ENCODE measurements around the gene ERF.
"Not testable (repeated sequence)": the region's sequence is repeated elsewhere in the genome, so short reads cannot be mapped to it uniquely, and the experiment has no call there.

ERF gene

GRCh38 chr19:42266928-42267603 lies 12.1 kb upstream of the ERF start:
- not testable (repeated sequence) for H3K27ac Mint-ChIP-seq; DNase-seq; H3K9me3 Mint-ChIP-seq; ATAC-seq (replicated peaks); H3K4me3 Mint-ChIP-seq; H3K27me3 Mint-ChIP-seq
- Mint-ChIP-seq H3K4me1 (peaks cover 25 to 29% of the 10 kb centered on the region in 2 donors), H3K36me3 (peaks cover 6 to 14% of the 10 kb centered on the region in 2 donors)

- not testable (repeated sequence) for DNase-seq; H3K9me3 Mint-ChIP-seq; H3K27ac Mint-ChIP-seq; H3K36me3 Mint-ChIP-seq; ATAC-seq (replicated peaks); H3K4me3 Mint-ChIP-seq; H3K27me3 Mint-ChIP-seq
- peaks cover 19 to 23% of the 10 kb centered on the region in 2 donors for H3K4me1 Mint-ChIP-seq
Measured at GRCh38 chr19:42266105-42266504, 11.2 kb upstream of the ERF start.

- Mint-ChIP-seq H3K4me1 (peaks cover 0 to under 1% of the 10 kb centered on the region in 2 donors), H3K4me3 (no peak overlapping the region), H3K27me3 (no peaks in the 10 kb centered on the region), H3K36me3 (no peaks in the 10 kb centered on the region), H3K27ac (no peak overlapping the region), H3K9me3 (no peaks in the 10 kb centered on the region)
- ATAC-seq (replicated peaks) (peak in 1 of 2 donors; percentile 25), DNase-seq (no peak)
Measured at GRCh38 chr19:42261763-42262162, 6.8 kb upstream of the ERF start.

GRCh38 chr19:42257842-42258241 lies 2.9 kb upstream of the ERF start:
- not testable (repeated sequence) for DNase-seq; H3K4me3 Mint-ChIP-seq; H3K9me3 Mint-ChIP-seq; H3K36me3 Mint-ChIP-seq; ATAC-seq (replicated peaks); H3K27me3 Mint-ChIP-seq; H3K27ac Mint-ChIP-seq
- H3K4me1 Mint-ChIP-seq: peaks cover 11 to 20% of the 10 kb centered on the region in 2 donors

GRCh38 chr19:42255766-42256745 lies 1.1 kb upstream of the ERF start:
- Mint-ChIP-seq H3K4me1 (peaks cover 26 to 37% of the 10 kb centered on the region in 2 donors), H3K27ac (peak overlapping the region; percentile 82), H3K9me3 (no peaks in the 10 kb centered on the region), H3K36me3 (peaks cover 7 to 15% of the 10 kb centered on the region in 2 donors), H3K27me3 (no peaks in the 10 kb centered on the region), H3K4me3 (peak overlapping the region; percentile 77 to 91)
- no peak for DNase-seq
- ATAC-seq (replicated peaks): no peak

DNA sequence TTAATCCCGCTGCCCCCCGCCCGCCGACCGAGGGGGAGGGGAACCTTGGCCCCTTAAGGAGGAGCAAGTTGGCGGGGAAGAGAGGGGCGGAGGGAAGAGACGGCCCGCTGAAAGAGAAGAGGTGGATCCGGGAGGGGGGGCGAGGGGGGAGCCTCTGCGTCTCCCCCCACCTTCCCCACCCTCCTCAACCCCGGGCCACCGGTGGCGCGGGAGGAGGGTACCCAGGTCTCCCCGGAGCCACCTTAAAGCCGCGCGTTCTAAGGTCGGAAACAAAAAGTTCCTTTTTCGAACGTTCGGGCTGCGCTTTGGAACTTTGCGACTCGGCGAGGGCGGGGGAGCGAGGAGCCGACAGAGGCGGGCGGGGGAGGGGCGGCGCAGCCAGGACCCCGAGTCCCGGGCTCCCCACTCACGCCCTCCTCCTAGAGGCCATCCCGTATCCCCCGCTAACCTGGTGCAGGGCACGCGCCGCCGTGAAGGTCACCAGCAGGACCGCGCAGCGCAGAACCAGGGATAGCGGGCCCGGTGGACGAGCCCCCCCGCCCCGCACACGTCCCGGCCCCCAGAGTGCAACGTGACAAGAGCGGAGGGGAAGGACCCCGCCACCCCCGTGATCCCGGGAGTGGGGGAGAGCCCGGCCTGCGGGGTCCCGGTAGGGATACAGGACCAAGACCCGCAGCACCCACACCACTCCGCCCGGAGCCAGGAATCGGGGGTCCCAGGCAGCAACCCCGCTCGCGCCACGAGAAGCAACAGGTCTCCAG lies 659 bp downstream of the ERF start:
- Mint-ChIP-seq H3K27me3 (no peaks in the 10 kb centered on the region), H3K27ac (peak overlapping the region; percentile 89), H3K4me3 (peak overlapping the region; percentile 77 to 91), H3K9me3 (no peaks in the 10 kb centered on the region), H3K36me3 (peaks cover 13 to 15% of the 10 kb centered on the region in 2 donors), H3K4me1 (peaks cover 27 to 47% of the 10 kb centered on the region in 2 donors)
- DNase-seq: peak; percentile 65
- peak; percentile 52 to 55 for ATAC-seq (replicated peaks)

- no peak for DNase-seq
- Mint-ChIP-seq H3K27ac (peak overlapping the region; percentile 95), H3K4me1 (peaks cover 30 to 54% of the 10 kb centered on the region in 2 donors), H3K9me3 (no peaks in the 10 kb centered on the region), H3K27me3 (no peaks in the 10 kb centered on the region), H3K4me3 (peak overlapping the region; percentile 97 to 98), H3K36me3 (peaks cover 21% of the 10 kb centered on the region in 2 donors)
- ATAC-seq (replicated peaks): peak; percentile 20 to 29
Measured at GRCh38 chr19:42253245-42254088, 1.5 kb downstream of the ERF start.

DNA sequence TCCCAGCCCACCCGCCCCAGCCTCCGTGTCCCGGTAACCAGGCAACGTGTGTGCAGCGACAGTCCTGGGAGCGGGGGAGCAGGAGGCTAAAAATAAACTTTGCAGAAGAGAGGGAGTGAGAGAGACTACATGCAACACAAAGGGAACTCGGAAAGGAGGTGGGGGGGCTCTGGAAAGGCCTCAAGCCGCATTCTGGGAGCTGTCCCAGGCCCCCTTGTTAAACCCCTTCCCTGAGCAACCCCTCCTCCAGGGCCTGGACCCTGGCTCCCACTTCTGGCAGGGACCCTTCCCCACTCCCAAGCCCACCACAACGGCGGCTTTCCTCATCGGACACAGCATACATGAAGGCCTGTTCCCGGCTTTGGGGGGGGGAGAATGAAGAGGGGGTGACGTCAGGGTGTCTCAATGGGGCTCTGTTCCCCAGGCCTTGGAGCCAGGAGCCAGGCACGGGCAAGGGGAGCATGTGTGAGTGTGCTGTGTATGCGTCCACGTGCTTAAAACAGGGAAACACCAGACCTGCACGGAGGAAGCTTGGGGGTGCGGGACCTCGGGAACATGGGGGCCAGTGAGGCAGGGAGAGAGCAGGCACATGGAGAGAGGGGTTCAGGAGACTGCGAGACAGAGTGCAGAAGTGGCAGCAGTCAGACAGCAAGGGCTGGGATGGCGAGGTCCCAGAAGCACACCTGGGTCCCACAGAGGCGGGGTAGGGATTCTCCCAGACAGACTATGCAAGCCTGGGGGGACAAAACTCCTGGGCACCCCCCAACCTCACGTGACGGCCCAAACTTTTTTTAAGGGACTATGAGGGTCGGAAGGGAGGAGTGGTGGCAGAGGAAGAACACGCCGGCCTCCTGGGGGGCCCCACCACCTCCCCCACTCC lies 2.3 kb downstream of the ERF start:
- Mint-ChIP-seq H3K27ac (peak overlapping the region; percentile 95), H3K36me3 (peaks cover 21% of the 10 kb centered on the region in 2 donors), H3K9me3 (no peaks in the 10 kb centered on the region), H3K4me3 (peak overlapping the region; percentile 97 to 98), H3K4me1 (peaks cover 30 to 54% of the 10 kb centered on the region in 2 donors), H3K27me3 (no peaks in the 10 kb centered on the region)
- ATAC-seq (replicated peaks): no peak
- no peak for DNase-seq

DNA sequence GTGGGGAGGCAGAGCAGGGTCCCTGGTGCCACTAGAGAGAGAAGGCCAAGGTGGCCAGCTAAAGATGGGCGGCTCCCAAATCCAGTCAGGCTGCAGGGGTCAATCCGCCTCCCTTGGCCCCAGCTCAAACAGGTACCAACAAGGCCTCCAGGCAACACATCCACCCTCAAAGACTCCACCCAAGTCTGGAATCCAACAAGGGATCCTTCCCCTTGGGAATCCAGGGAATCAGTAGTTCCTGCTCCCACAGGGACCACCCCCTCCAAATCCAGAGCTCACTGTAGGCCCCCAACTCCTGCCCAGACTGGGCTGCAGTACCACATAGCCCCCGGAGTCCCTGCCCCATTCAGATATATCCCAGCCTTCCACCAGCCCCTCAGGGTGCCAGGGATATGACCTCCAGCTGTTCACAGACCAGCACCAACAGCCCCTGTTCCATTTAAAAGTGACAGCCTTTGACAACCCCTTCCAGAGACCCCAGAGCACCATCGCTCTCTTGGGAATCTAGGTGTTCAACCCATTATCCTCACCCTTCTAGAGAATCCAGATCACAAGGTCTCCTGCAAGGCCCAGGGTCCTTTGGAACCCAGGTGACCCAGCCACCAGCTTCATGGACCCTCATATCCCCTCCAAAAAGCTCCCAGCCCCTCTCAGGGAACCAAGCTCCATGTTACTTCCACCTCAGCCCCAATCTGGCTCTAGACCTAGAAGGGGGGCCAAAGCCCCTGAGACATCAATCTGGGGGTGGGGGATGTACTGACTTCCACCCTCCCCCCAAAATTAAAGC lies 3.2 kb downstream of the ERF start:
- H3K4me3 Mint-ChIP-seq: peak overlapping the region; percentile 97 to 98
- no peak for DNase-seq
- H3K36me3 Mint-ChIP-seq: peaks cover 21 to 25% of the 10 kb centered on the region in 2 donors
- H3K27ac Mint-ChIP-seq: peak overlapping the region; percentile 80
- peaks cover 33 to 59% of the 10 kb centered on the region in 2 donors for H3K4me1 Mint-ChIP-seq
- no peak for ATAC-seq (replicated peaks)
- H3K9me3 Mint-ChIP-seq: no peaks in the 10 kb centered on the region
- no peaks in the 10 kb centered on the region for H3K27me3 Mint-ChIP-seq

DNA sequence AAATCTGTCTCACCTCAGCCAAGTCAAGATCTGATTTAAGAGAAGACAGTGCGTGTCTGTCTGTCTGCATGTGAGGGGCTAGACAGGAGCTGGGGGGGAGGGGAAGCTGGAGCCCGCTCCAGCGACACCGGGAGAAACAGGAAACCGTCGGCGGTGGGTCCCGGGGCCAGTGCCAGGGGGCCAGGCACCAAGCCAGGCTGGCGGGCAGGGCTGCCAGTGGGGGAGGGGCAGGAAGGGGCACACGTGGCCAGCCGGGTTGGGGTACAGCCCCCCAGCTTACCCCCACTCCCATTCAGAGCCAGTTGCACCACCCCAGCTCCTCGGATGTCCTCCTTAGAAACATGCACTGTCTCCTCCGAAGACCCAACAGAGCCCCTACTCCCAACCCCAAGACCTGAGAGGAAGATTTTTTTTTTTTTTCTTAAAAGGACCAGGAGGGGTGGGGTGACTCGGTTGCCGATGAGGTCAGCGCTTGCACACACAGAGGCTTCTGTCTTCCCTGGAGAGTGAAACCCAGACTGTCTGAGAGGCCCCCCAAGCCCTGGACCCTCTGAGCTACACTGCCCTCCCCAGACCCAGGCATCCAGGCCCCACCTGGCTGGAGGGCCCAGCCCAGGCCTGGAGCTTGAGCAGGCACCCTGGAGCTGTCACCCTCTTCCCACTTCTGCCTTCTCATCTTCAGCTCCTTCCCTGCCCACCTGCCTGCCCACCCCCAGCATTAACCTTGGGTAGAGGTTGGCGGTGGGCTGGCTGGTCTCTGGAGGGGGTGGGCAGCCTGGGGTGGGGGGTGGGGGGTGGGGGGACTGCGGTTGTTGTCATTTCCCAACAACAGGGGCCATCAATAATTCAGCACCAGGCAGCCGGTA lies 4.0 kb downstream of the ERF start:
- DNase-seq (no peak), ATAC-seq (replicated peaks) (no peak)
- peaks cover 35 to 58% of the 10 kb centered on the region in 2 donors for H3K4me1 Mint-ChIP-seq
- H3K36me3 Mint-ChIP-seq: peaks cover 25 to 30% of the 10 kb centered on the region in 2 donors
- H3K27me3 Mint-ChIP-seq: no peaks in the 10 kb centered on the region
- peak overlapping the region in 1 of 2 donors; percentile 16 for H3K4me3 Mint-ChIP-seq
- no peaks in the 10 kb centered on the region for H3K9me3 Mint-ChIP-seq
- peak overlapping the region; percentile 75 for H3K27ac Mint-ChIP-seq

DNA sequence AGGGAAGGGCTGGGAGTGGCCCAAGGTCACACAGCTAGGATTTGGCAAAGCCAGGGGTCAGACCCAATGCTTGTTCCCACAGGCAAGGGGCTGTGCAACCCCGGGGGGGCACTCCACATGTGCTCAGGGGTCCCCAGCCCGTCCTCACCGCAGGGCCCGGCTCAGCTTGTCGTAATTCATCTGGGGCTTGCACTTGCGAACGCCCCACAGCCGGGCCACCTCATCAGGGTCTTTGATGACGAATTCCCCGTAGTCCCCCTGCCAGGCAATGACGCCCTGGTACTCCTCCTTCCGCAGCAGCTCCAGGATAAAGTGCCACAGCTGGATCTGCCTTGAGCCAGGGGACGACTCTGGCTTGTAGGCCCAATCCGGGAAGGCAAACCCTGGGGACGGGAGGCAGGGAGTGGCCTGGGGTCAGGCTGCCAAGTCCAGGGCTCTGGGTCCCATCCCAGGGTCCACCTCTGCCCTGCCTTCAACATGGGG lies 4.7 kb downstream of the ERF start:
- DNase-seq (no peak), ATAC-seq (replicated peaks) (no peak)
- Mint-ChIP-seq H3K36me3 (peaks cover 25 to 30% of the 10 kb centered on the region in 2 donors), H3K9me3 (no peaks in the 10 kb centered on the region), H3K27ac (peak overlapping the region; percentile 75), H3K4me1 (peaks cover 36 to 60% of the 10 kb centered on the region in 2 donors), H3K4me3 (no peak overlapping the region), H3K27me3 (no peaks in the 10 kb centered on the region)
